ENCODE results near the gene USP8.

Gene USP8

DNA sequence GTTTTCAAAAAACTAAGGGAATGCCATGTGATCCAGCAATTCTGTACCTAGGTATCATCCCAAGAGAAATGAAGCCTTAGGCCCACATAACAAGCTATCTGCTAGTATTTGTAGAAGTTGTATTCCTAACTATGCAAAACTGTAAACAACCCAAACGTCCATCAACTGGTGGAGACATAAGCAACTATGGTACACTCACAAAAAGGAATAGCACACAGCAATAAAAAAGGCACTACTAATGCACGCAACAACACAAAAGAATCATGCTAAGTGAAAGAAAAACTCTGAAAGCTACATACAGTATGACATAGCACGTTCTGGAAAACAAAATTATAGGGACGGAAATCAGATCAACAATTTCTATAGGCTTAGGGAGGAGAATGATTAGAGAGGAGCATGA lies 107.0 kb downstream of the USP8 start:
- in situ Hi-C loops (cut with MboI; ENCODE audit: low sequenced_read_pairs): no loop called here

DNA sequence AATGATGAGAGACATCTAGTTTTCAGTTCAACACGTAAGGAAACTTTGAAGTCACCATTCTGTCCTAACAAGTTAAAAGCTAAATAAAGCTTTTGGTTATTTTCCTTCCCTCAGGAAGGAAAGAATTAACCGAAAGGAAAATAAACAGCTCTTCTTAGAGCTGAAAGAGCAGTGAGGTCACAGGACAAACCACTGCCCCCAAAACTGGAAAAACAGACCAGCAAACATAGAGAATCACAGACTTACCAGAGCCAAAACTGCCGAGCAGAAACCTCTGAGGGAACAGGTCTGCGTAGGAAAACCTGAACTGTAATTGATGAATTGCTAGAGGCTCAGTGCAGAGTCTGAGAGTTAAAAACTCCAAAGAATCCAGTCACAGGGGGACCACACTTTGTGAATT lies 107.6 kb downstream of the USP8 start:
- in situ Hi-C loops (cut with MboI; ENCODE audit: low sequenced_read_pairs): no loop called here

DNA sequence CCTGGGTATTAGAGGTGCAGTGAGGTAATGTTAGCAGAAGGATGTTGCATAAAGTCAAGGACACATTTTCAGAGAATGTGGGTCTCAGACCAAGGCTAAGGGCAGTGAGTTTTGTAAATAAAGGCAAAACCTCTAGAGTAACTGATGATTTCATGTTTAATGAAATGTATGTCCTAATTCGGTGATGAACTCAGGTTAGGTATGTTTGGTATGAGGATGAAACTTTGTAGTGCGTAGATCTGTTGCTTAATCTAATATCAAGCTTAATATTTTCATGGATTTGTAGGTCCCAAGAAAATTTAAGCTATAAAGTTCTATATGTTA lies 118.6 kb downstream of the USP8 start:
- in situ Hi-C loops (cut with MboI; ENCODE audit: low sequenced_read_pairs): no loop called here

DNA sequence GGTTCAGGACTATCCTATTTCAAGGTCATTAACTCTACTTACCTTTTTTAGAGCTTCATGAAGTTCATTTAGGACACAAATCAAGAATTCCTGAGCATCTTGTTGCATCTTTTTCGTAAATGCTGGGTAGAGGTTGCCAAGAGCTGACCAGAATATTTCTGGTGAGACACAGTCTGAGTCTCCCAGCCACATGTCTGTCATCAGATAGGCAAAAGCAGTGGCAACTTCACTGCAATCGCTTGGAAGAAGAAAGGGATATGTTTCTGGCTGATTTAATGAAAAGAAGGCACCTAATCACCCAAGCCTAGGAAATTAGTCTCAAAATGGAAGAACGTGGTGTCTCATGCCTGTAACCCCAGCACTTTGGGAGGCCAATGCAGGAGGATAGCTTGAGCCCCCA lies 119.4 kb downstream of the USP8 start:
- in situ Hi-C loops (cut with MboI; ENCODE audit: low sequenced_read_pairs): no loop called here

DNA sequence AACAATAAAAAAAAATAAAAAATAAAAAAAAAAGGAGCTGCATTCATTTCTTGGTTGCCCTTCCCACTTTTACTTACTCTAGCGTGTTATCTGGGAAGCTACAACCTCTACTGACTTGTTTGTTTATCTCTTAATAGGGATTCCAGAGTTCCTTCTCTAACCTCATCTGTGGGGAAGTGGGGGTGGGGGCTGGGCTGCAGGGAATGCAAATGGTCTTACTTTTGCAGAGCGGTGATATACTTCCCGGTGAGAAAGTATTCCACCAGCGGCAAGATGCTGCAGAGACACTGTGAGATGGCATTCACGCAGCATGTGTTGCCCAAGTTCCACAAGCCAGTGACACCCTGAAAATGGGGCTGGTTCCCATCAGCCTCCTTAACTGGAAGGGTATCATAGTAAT lies 120.2 kb downstream of the USP8 start:
- in situ Hi-C loops (cut with MboI; ENCODE audit: low sequenced_read_pairs): no loop called here

DNA sequence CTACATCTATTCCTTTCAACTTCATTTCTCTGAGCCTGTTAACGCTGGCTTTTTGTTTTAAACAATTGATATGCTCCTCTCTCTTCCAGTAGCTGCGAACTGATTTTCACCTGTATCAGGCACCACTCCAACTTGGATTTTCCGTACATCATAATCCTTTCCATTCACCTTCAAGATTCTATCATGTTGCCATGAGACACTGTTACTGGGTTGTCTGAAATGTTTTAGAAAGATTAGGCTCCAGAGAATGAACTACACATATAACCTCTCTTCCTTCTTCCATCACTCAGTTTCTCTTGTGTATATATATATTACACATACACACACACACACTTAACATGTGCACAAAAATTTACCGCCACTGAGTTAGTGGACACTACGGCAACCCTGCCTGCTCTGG lies 122.4 kb downstream of the USP8 start, which contains the start of gene USP50:
USP50 (minus strand) TSS at position 101 of the 400 bp plus-strand sequence. CDS start 141 bp downstream, outside the sequence.
- in situ Hi-C loops (cut with MboI; ENCODE audit: low sequenced_read_pairs): no loop called here

DNA sequence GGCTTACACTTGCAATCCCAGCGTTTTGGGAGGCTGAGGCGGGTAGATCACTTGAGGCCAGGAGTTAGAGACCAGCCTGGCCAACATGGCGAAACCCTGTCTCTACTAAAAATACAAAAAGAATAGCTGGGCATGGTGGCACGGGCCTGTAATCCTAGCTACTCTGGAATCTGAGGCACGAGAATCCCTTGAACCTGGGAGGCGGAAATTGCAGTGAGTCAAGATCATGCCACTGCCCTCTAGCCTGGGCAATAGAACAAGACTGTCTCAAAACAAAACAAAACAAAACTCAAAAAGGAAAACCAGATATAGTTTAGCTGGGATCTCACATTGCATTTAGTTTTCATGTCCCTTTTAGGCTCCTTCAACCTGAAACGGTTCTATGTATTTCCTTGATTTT lies 125.1 kb downstream of the USP8 start:
- in situ Hi-C loops (cut with MboI; ENCODE audit: low sequenced_read_pairs): no loop called here

DNA sequence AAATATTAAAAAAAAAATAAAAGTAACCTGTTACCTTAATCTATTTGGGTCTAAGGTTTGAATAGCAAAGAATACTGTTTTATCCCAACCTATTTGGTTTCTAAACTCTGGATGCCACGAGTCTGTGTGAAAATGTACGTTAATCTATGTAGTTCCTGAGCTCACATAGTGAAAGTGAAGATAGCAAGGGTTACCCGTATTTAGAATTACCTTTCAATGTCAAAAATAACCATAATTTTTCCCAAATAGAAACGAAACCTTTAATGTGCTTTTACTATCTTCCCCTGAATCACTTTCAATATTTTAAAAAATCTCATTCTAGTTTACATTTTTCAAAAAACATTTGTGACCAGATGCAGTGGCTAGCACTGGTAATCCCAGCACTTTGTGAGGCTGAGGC lies 128.0 kb downstream of the USP8 start:
- in situ Hi-C loops (cut with MboI; ENCODE audit: low sequenced_read_pairs): no loop called here

DNA sequence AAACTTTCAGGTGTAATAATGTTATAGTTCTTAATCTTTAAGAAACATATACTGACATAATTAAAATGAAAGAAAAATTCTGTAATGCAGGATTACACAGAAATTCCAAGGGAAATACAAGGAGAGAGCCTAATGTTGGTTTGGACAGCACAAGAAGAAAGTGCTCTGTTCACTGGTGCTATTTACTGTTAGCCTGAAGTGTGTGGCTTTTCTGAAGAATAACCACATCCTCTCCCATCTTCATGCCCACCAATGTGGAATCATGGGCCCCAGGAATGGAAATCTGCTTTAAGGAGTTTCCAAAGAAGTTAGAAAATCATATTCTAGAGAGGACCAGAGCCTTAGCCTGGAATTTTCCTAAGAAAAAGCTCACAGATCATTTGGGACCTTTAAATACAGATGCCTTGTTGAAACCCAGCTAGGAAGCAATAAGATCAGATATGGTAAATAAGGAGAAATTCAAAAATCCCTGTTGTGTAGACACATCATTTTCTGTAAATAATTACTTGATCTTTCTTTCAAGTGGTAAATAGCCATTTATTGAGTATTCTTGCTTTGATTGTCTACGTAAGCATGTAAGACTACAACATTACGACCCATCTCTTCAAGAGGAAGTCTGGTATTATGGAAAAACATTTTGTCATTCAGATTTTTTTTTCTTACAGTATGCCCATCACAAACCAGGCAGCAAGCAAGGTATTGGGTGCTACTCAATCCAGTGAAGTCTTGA lies 132.6 kb downstream of the USP8 start:
- in situ Hi-C loops (cut with MboI; ENCODE audit: low sequenced_read_pairs): no loop called here

DNA sequence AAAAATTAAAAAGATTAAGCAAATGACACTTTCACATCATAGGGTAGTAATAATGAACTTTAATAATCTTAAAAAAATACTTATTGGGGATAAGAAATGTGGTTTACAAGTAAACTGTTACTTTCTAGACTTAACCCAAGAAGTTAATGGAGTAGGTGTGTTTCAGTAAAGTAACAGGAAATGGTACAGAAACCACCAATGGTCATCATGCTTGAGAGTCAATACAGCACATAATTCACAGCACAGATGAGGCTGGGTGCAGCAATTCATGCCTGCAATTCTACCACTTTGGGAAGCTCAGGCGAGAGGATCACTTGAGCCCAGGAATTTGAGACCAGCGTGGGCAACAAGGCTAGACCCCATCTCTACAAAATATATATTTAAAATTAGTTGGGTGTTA lies 133.8 kb downstream of the USP8 start:
- in situ Hi-C loops (cut with MboI; ENCODE audit: low sequenced_read_pairs): no loop called here

DNA sequence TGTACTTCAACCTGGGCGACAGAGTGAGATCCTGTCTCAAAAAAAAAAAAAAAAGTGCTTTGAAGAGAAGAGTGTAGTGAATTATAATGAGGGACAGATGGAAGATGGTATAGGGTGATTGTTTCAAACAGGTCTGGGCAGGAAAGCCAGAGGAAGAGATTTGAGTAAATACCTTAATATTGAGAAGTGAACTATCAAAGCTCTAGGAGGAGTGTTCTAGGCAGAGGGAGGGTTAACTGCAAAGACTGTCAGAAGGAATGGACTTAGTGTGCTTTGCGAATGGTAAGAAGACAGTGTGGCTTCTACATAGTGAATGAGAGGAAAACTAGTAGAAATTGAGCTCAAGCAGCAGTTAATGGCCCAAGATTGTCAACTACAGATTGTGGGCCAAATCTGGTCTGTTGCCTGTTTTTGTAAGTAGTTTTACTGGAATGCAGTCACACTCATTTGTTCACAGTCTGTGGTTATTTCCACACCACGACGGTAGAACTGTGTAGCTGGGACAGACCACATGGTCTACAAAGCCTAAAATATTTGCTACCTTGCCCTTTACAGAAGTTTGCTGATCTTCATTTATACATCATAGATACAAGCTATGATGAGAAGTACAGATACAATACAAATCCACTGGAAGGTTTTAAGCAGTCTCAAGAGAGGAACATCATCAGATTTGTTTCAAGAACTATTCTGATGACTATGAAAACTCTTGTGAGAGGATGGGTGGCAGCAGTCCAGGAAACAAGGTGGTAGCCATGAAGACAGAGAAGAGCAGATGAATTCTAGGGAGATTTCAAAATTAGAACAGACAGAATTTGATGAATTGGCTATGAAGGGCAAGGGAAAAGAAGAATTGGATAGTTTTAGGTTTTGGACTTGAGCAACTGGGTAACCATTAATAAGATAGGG lies 138.8 kb downstream of the USP8 start:
- in situ Hi-C loops (cut with MboI; ENCODE audit: low sequenced_read_pairs): no loop called here

DNA sequence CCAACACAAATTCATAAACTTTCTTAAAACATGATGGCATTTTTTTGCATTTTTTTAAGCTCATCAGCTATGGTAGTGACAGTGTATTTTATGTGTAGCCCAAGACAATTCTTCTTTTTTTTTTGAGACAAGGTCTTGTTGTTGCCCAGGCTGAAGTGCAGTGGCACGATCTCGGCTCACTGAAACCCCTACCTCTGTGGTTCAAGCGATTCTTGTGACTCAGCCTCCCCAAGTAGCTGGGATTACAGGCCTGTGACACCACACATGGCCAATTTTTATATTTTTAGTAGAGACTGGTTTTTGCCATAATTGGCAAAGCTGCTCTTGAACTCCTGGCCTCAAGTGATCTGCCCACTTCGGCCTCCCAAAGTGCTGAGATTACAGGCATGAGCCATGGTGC lies 139.6 kb downstream of the USP8 start:
- in situ Hi-C loops (cut with MboI; ENCODE audit: low sequenced_read_pairs): no loop called here

Data from HL-60/S4 (cell line).